GM19328 (cell line): ENCODE results near the gene PRKCH.
A peak's percentile ranks its signal among the peaks of the same experiment; 100 is the strongest.

Experiments
- ATAC-seq: cut with Tn5 transposase; IDR thresholded peaks from one replicate; pipeline ENCODE4 v1.9.1; 2021; ENCODE audit warnings: mild to moderate bottlenecking, moderate library complexity; ENCODE audit not compliant: unreplicated experiment

PRKCH gene

GRCh38 chr14:61418746-61419145 is 97.4 kb downstream of the PRKCH start:
- ATAC-seq = no peak

DNA sequence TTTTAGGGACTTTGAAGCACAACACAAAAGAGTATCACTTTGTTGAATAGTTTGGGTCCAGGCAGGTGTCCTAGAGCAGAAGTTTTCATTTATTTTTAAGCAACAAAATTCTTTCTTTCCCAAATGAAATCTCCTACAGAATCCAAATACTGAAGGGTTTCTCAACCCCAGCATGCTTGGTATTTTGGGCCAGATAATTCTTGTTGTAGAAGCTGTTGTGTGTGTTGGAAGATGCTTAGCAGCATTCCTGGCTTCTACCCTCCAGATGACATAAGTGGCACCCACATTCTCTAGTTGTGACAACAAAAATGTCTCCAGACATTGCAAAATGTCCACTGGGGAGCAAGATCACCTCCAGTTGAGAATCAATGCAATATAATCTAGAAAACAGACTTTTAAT is 97.8 kb downstream of the PRKCH start:
- ATAC-seq = no peak

DNA sequence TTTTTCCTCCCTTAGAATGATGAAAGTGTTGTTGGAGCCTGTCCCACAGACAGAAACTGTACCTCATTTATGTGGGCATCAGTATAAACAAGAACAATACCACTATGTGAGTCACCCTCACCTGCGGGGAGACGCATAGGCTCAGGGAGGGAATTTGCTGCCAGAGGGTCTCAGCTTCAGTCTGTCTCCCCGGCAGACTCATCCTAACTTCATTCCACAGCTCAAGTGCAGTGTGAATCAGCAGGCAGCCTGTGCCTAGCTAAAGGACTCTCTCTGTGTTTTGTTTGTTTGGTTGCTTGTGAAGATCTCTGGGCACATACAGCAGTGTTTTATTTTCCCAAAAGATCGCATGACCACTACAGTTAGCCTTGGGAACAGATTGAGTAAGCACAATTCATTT is 98.9 kb downstream of the PRKCH start:
- no peak for ATAC-seq

GRCh38 chr14:61421212-61421923 is 100.0 kb downstream of the PRKCH start:
- no peak for ATAC-seq

- ATAC-seq = no peak
These were observed 104.7 kb downstream of the PRKCH start for GRCh38 chr14:61426048-61426447.

- no peak for ATAC-seq
These were observed 106.9 kb downstream of the PRKCH start for GRCh38 chr14:61428261-61428660.

- no peak for ATAC-seq
These were observed 107.9 kb downstream of the PRKCH start for GRCh38 chr14:61429316-61429715.

DNA sequence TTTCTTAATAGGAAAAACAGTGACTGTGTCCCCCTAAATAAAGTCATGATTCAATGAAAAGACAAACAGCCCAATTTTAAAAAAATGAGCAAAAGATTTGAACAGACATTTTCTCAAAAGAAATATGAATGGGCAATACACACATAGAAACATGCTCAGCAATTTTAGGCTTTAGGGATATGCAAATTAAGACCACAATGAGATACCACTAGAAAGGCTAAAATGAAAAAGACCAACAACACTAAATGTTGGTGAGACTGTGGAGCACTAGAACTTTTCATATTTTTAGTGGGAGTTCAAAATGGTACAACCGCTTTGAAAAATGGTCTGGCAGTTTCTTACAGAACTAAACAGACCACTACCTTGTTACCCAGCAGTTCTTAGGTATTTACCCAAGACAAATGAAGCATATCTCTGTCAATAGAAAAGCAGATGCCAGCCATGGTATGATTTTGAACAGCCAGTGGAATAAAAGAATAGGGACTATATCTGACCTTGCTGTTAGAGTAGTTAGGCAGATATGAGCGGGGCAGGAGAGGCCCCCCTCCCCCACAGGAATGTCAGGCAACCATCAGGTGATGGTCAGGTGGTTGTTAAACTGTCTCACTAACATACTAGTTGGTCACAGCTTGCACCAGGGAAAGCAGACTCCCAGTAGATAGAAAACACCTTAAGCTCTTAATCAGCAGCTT is 108.8 kb downstream of the PRKCH start:
- no peak for ATAC-seq

DNA sequence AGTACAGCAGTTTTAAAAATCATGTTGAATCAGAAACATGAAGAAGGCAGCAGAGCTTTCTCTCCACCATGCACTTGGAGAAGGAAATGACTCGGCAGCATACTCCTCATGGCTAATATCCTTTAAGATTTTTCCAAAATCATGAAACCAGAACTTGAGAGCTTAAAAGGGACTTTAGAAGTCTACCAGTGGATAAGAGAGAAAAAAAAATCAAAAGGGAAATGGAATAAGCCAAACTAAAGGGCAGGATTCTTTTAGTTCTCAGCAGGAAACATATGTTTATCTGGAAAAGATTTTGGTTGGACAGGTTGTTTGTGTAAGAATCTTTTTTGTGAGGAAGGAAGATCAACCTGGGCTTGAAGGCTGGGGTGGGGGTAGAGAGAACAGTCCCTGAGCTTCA is 111.8 kb downstream of the PRKCH start:
- ATAC-seq = no peak

DNA sequence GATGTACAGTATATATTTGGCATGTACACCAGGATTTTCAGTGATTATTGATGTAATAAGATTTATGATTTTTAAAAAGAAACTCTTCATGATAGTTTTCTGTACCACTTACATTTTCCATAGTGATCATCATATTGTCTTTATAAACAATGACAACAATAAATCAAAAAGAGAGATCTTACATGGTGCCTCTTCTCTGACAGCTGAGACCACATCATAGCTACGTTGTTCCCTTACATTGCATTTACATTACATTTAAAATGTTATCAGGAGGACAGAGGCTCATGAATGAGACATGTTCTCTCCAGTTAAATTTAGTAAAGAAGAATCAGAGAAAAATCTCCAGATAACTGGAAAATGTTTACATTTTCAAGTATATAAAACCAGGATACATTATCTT is 112.4 kb downstream of the PRKCH start:
- ATAC-seq = no peak

DNA sequence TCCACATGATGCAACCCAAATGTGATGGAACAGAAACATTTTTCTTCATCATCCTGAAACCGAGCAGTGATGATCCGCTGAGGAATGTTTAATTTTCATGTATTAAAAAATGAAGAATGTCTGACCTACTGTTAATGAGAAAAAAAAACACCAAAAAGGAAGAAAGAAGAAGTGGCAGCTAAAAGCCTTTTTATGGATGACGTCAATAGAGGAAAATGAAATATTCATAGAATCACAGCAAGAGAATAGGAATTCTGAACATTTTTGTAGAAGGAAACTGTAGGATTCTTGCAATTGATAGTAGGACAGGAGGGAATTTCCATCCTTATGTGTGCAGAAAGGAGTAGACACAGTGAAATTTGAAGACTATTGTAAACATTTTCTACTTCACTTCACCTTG is 112.9 kb downstream of the PRKCH start:
- no peak for ATAC-seq

GRCh38 chr14:61435563-61436337 is 114.4 kb downstream of the PRKCH start:
- no peak for ATAC-seq

- ATAC-seq = no peak
These were observed 116.0 kb downstream of the PRKCH start for GRCh38 chr14:61437381-61437780.

DNA sequence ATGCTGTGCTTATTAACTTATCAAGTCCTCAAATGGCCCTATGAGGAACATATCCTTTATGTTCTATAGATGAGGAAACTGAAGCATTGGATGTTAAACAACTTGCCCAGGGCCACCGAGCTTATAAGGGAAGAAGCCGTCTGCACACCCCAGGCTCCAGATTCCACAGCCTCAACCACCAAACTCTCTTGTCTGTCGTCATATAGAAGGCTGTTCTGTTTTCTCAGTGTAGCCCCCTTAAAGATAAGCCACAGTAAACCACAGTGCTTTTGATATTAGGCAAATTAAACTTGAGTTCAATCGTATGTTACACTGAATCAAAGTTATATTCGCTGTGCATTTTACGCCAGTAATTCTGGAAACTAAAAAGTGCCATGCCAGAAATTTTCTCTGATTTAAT is 116.7 kb downstream of the PRKCH start:
- no peak for ATAC-seq

- no peak for ATAC-seq
These were observed 117.1 kb downstream of the PRKCH start for GRCh38 chr14:61438497-61438859.

GRCh38 chr14:61438860-61439765 is 117.7 kb downstream of the PRKCH start:
- ATAC-seq = no peak

GRCh38 chr14:61439779-61440418 is 118.5 kb downstream of the PRKCH start:
- ATAC-seq = no peak

DNA sequence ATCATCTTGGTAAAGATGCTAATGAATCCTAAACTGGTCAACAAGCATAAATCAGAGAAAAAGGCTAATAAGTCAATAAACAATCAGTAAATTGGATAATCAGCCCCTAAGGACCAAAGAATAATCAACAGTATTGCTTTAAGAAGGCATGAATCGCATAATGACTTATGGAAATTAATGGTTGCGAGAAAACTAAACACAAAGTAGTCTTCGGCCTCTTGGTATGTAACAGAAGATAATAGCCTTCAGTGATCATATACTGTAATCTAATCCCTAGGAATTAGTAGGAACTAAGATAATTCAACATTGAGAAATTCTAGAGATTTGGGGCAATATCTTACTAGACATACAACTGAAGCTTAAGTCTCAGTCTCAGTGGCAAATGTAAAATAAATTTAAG is 122.1 kb downstream of the PRKCH start:
- ATAC-seq = no peak

DNA sequence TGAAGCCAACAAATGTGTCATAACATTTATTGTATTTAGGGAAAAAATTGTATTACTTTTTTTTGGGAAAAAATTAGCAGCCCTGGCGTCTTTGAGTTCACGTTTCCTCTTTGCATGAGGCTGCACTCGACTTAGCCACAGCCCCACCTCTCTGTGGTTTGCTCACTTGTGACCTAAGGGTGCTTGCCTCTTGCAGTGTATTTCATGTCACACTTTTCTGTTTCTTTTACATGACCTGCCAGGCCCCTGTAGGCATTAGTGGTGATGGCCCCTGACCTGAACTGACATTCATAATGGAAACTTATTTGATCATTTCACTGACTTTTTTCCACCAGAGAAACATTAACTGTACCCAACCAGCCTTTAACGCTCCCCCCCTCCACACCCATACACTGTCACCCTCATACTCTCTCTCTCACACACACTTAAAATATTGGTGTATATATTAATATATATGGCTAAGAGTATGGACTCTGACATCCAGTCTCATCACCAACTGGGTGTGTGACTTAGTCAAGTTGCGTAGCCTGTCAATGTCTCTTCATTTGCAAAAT is 122.9 kb downstream of the PRKCH start:
- ATAC-seq = peak; percentile 79

DNA sequence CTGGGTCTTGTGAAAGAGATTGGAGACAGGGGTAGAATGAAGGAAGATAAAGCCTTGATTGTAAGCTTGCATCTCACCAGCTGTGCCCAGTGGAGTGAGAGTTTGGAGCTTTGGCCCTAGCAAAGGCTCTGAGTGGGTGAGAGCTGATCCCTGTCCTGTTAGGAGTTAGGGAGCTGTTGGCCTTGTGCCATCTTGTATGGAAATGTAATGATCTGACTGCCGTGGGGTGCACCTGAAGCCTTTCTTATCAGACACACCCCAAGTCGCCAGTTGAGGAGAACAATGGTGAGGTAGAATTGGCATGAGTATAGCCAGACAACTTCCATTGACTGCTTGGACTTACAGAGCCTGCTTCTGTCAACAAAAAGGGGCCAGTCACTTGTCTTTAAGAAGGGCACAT is 130.1 kb downstream of the PRKCH start:
- no peak for ATAC-seq
